ENCODE results near the gene GREB1. TPM values are rescaled to one million over a fixed set of nuclear protein-coding genes. Genes with fewer than 3 reads are reported as not detected.

GREB1 gene
- total RNA-seq, 1 experiment from 2014 or later: 16.5 TPM

- no peak overlapping the region for H3K4me2 ChIP-seq (ENCODE audit: insufficient read depth, insufficient read length, low read length)
- H3K4ac ChIP-seq (ENCODE audit: low read depth, low read length): no peak overlapping the region
- WGBS (ENCODE audit: extremely low coverage, insufficient read length, low lambda C conversion rate): no CpG with 5 or more reads among the region's 14 CpGs
- no peak overlapping the region for H2BK20ac ChIP-seq (ENCODE audit: low read depth, low read length, poor library complexity, severe bottlenecking)
- H3K23me2 ChIP-seq (ENCODE audit: insufficient read length, low read depth, low read length, poor library complexity, severe bottlenecking): no peaks in the 10 kb centered on the region
- H3K27me3 ChIP-seq (ENCODE audit: insufficient read depth, low read length): no peaks in the 10 kb centered on the region
- no peak overlapping the region for H4K91ac ChIP-seq (ENCODE audit: insufficient read length, low read depth, low read length)
- no peaks in the 10 kb centered on the region for H3K79me2 ChIP-seq (ENCODE audit: insufficient read depth, low read length)
- H3K14ac ChIP-seq (ENCODE audit: insufficient read depth, low read length): no peak overlapping the region
- no peak overlapping the region for H3K9ac ChIP-seq (ENCODE audit: extremely low read depth, insufficient read length, low read length)
- peaks cover 6 to 10% (median 9%) of the 10 kb centered on the region in 3 experiments; a peak in 6 of 7 replicates for H3K36me3 Mint-ChIP-seq (ENCODE audit: insufficient read depth in 1 of 3, low read depth in 3 of 3)
- no peaks in the 10 kb centered on the region for H3K27me3 Mint-ChIP-seq (ENCODE audit: low read depth)
- no peaks in the 10 kb centered on the region for H4K20me1 ChIP-seq (ENCODE audit: control insufficient read depth, insufficient read depth, insufficient read length)
- H2BK12ac ChIP-seq (ENCODE audit: insufficient read length, low read depth, low read length): no peak overlapping the region
- no peak overlapping the region for H4K5ac ChIP-seq (ENCODE audit: insufficient read length, low read depth, low read length)
- no peak overlapping the region for H2BK15ac ChIP-seq (ENCODE audit: low read depth, low read length)
- no peak overlapping the region for H4K8ac ChIP-seq (replicated peaks; ENCODE audit: insufficient read length, low read depth, low read length)
- H3K79me1 ChIP-seq (ENCODE audit: insufficient read depth, low read depth, low read length, poor library complexity, severe bottlenecking): no peaks in the 10 kb centered on the region
- no peak overlapping the region for H3K4me3 Mint-ChIP-seq
- H3K56ac ChIP-seq (ENCODE audit: insufficient read length, low read depth, low read length): no peak overlapping the region
- no peak overlapping the region; a peak in 1 of 7 replicates for H3K27ac Mint-ChIP-seq
- H3K23ac ChIP-seq (ENCODE audit: insufficient read length, low read depth, low read length): no peak overlapping the region
- peak; percentile 93 for TF ChIP-seq CTCF (conservative IDR thresholded peaks at IDR 0.05)
- 0 out of 2 replicates have a peak, but pooled peaks cover 2% of the 10 kb centered on the region for H3K4me1 ChIP-seq (ENCODE audit: insufficient read depth, low read length)
- peak; percentile 73 for DNase-seq
- H2AK5ac ChIP-seq (ENCODE audit: insufficient read length, low read length): no peak overlapping the region
- H3K27ac ChIP-seq (ENCODE audit: insufficient read length, low read depth, low read length): no peak overlapping the region
- H3K9me3 ChIP-seq (ENCODE audit: control insufficient read depth, low read depth, low read length): no peaks in the 10 kb centered on the region
- H3K9me3 Mint-ChIP-seq: no peaks in the 10 kb centered on the region
- no peak overlapping the region for H2BK120ac ChIP-seq (ENCODE audit: low read depth, low read length, poor library complexity, severe bottlenecking)
- no peak overlapping the region for H3K18ac ChIP-seq (ENCODE audit: insufficient read length, low read depth, low read length)
- H2AFZ ChIP-seq (ENCODE audit: low read length): no peak overlapping the region
- peaks cover 18 to 19% of the 10 kb centered on the region in 2 experiments for H3K4me1 Mint-ChIP-seq
- H3T11ph ChIP-seq (ENCODE audit: low read length): no peak overlapping the region
- H2BK5ac ChIP-seq (ENCODE audit: insufficient read length, low read length): no peak overlapping the region
Measured at GRCh38 chr2:11583840-11584524, 50.1 kb downstream of the GREB1 start.
